ENCODE data around the gene ANKS3. TPM values are rescaled to one million over a fixed set of nuclear protein-coding genes. Genes with fewer than 3 reads are reported as not detected.
A peak's percentile ranks its signal among the peaks of the same experiment; 100 is the strongest.

The ANKS3 gene
- total and polyA plus RNA-seq, 2 donors from 2014 or later = 20.7 to 27.6 TPM

- H3K4me1 ChIP-seq (ENCODE audit: control insufficient read depth in 2 of 3, insufficient read depth in 2 of 3, low read depth in 1 of 3, low read length in 3 of 3) = peaks cover 0 to 16% (median 0%) of the 10 kb centered on the region in 3 donors
- no peaks in the 10 kb centered on the region for H3K27me3 ChIP-seq (ENCODE audit: control insufficient read depth, insufficient read depth, low read length)
- TF ChIP-seq CTCF (IDR thresholded peaks at IDR 0.05; ENCODE audit: borderline replicate concordance, extremely low read depth, insufficient read depth) = no peak
- no peak overlapping the region for H3K27ac ChIP-seq (ENCODE audit: low read depth in 2 of 2, low read length in 2 of 2)
- no peak for FAIRE-seq
- H3K36me3 ChIP-seq (ENCODE audit: control insufficient read depth in 2 of 3, insufficient read depth in 3 of 3, low read length in 3 of 3) = peaks cover 10 to 31% (median 29%) of the 10 kb centered on the region in 3 donors
- no peaks in the 10 kb centered on the region for H3K9me3 ChIP-seq (ENCODE audit: control insufficient read depth in 2 of 3, insufficient read depth in 1 of 3, low read length in 3 of 3)
- no peak overlapping the region for H3K9ac ChIP-seq (ENCODE audit: low read length in 3 of 3)
- H3K4me3 ChIP-seq (ENCODE audit: low read length in 3 of 3) = no peak overlapping the region
- intact Hi-C loops (cut with DNase I) = no loop called here
- peak in 2 of 5 donors; percentile 52 to 62 for DNase-seq
Observed at GRCh38 chr16:4667203-4667963, 66.7 kb downstream of the ANKS3 start.

- H3K9me3 ChIP-seq (ENCODE audit: control insufficient read depth in 2 of 3, insufficient read depth in 1 of 3, low read length in 3 of 3) = no peaks in the 10 kb centered on the region
- H3K4me3 ChIP-seq (ENCODE audit: low read length in 3 of 3) = no peak overlapping the region
- no peaks in the 10 kb centered on the region for H3K27me3 ChIP-seq (ENCODE audit: control insufficient read depth, insufficient read depth, low read length)
- no peak overlapping the region for H3K9ac ChIP-seq (ENCODE audit: low read length in 3 of 3)
- FAIRE-seq (no peak), DNase-seq (no peak)
- H3K4me1 ChIP-seq (ENCODE audit: control insufficient read depth in 2 of 3, insufficient read depth in 2 of 3, low read depth in 1 of 3, low read length in 3 of 3) = peaks cover 0 to 16% (median 0%) of the 10 kb centered on the region in 3 donors
- H3K27ac ChIP-seq (ENCODE audit: low read depth in 2 of 2, low read length in 2 of 2) = no peak overlapping the region
- intact Hi-C loops (cut with DNase I) = no loop called here
- peaks cover 10 to 31% (median 29%) of the 10 kb centered on the region in 3 donors for H3K36me3 ChIP-seq (ENCODE audit: control insufficient read depth in 2 of 3, insufficient read depth in 3 of 3, low read length in 3 of 3)
- no peak for TF ChIP-seq CTCF (IDR thresholded peaks at IDR 0.05; ENCODE audit: borderline replicate concordance, extremely low read depth, insufficient read depth)
Observed at GRCh38 chr16:4666537-4667202, 67.4 kb downstream of the ANKS3 start.

- FAIRE-seq (no peak), DNase-seq (no peak)
- H3K36me3 ChIP-seq (ENCODE audit: control insufficient read depth in 2 of 3, insufficient read depth in 3 of 3, low read length in 3 of 3) = peaks cover 10 to 28% (median 27%) of the 10 kb centered on the region in 3 donors
- intact Hi-C loops (cut with DNase I) = no loop called here
- no peak for TF ChIP-seq CTCF (IDR thresholded peaks at IDR 0.05; ENCODE audit: borderline replicate concordance, extremely low read depth, insufficient read depth)
- no peaks in the 10 kb centered on the region for H3K9me3 ChIP-seq (ENCODE audit: control insufficient read depth in 2 of 3, insufficient read depth in 1 of 3, low read length in 3 of 3)
- H3K27me3 ChIP-seq (ENCODE audit: control insufficient read depth, insufficient read depth, low read length) = no peaks in the 10 kb centered on the region
- no peak overlapping the region for H3K4me3 ChIP-seq (ENCODE audit: low read length in 3 of 3)
- H3K4me1 ChIP-seq (ENCODE audit: control insufficient read depth in 2 of 3, insufficient read depth in 2 of 3, low read depth in 1 of 3, low read length in 3 of 3) = peaks cover 0 to 22% (median 0%) of the 10 kb centered on the region in 3 donors
- peak overlapping the region; percentile 18 to 75 for H3K27ac ChIP-seq (ENCODE audit: low read depth in 2 of 2, low read length in 2 of 2)
- no peak overlapping the region for H3K9ac ChIP-seq (ENCODE audit: low read length in 3 of 3)
Observed at GRCh38 chr16:4664538-4665418, 69.3 kb downstream of the ANKS3 start.
